ENCODE results near the gene NEK1.
A peak's percentile ranks its signal among the peaks of the same experiment; 100 is the strongest.
"Not testable (repeated sequence)": the region's sequence is repeated elsewhere in the genome, so short reads cannot be mapped to it uniquely, and the experiment has no call there.

The NEK1 gene

GRCh38 chr4:169632896-169633295 lies 20.5 kb upstream of the NEK1 start:
- DNase-seq (ENCODE audit: low read depth), result no peak
- H3K4me3 ChIP-seq (ENCODE audit: low read depth, low read length), result no peak overlapping the region

- DNase-seq (ENCODE audit: low read depth), result no peak
- H3K4me3 ChIP-seq (ENCODE audit: low read depth, low read length), result no peak overlapping the region
Measured at GRCh38 chr4:169630069-169630468, 17.7 kb upstream of the NEK1 start.

- no peak for DNase-seq (ENCODE audit: low read depth)
- no peak overlapping the region for H3K4me3 ChIP-seq (ENCODE audit: low read depth, low read length)
Measured at GRCh38 chr4:169628579-169628978, 16.2 kb upstream of the NEK1 start.

DNA sequence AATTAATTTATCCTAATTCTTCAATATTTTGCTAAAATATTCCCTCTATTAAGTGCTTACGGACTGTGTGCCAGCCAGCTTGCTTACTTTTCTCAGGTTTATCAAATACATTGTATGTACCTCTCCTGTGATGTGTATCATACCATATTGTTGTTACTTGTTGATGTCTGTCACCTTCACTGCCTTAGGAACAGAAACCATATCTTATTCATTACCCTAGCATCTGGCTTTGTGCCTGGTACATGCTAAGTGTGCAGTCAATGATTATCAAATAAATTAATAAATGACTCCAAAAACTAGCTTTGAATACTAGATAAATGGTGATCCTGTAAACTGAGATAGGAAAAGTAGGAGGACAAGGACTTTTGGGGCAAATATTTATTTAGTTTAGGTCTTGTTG lies 14.9 kb upstream of the NEK1 start:
- no peak for DNase-seq (ENCODE audit: low read depth)
- no peak overlapping the region for H3K4me3 ChIP-seq (ENCODE audit: low read depth, low read length)

- no peak for DNase-seq (ENCODE audit: low read depth)
Measured at GRCh38 chr4:169626331-169627282, 14.2 kb upstream of the NEK1 start.

GRCh38 chr4:169625886-169626285 lies 13.5 kb upstream of the NEK1 start:
- H3K4me3 ChIP-seq (ENCODE audit: low read depth, low read length), result no peak overlapping the region
- no peak for DNase-seq (ENCODE audit: low read depth)

More at GRCh38 chr4:169626331-169627282, 14.2 kb upstream of the NEK1 start:
- H3K4me3 ChIP-seq (ENCODE audit: low read depth, low read length), result no peak overlapping the region

DNA sequence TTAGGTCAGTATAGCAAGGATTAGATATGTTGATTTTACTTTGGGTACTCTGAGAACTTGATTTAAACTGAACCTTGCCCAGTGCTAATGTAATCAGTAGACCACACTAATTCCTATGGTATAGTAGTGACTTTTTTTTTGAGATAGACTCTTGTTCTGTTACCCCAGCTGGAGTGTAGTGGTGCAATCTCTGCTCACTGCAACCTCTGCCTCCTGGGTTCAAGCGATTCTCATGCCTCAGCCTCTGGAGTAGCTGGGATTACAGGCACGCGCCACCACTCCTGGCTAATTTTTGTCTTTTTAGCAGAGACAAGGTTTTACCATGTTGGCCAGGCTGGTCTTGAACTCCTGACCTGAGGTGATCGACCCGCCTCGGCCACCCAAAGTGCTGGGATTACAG lies 11.6 kb upstream of the NEK1 start:
- DNase-seq (ENCODE audit: low read depth); H3K4me3 ChIP-seq (ENCODE audit: low read depth, low read length): not testable (repeated sequence)

GRCh38 chr4:169622566-169622965 lies 10.2 kb upstream of the NEK1 start:
- no peak overlapping the region for H3K4me3 ChIP-seq (ENCODE audit: low read depth, low read length)
- no peak for DNase-seq (ENCODE audit: low read depth)

DNA sequence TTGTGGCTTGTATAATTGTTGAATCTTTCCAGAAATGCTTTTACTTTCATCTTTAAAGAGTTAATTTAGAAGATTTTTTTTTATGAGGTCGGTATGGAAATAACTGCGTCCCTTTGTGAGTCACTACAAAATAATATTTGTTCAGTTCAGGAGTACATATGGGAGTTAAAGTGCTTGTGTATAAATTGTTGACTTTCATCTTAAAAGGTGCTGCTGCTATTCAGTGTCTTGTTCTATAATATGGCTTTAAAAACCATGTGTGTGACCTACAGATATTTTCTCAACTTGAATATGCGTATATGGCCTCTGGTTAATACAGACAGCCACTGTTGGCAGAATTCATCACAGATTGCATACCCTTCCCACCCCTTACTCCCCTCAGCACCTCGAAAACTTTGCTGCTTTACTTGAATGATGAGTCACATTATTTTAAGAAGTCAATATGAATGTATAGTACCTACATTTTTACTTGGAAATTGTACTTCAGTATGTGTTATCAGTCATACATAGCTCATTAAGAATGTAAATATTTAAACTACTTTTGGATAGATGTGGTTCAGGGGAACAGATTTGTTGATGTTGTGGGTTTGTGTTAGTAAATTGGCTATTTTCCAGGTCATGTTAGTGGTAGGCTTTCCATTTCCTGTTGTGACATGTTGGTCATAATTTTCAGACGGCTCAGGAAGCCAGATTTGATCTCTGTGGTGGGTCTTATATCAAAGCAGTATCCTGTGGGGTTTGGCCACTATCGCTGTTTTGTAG lies 9.5 kb upstream of the NEK1 start:
- H3K4me3 ChIP-seq (ENCODE audit: low read depth, low read length), result peak overlapping the region; percentile 74
- DNase-seq (ENCODE audit: low read depth), result no peak

GRCh38 chr4:169620880-169621248 lies 8.5 kb upstream of the NEK1 start:
- no peak for DNase-seq (ENCODE audit: low read depth)
- peak overlapping the region; percentile 74 for H3K4me3 ChIP-seq (ENCODE audit: low read depth, low read length)

DNA sequence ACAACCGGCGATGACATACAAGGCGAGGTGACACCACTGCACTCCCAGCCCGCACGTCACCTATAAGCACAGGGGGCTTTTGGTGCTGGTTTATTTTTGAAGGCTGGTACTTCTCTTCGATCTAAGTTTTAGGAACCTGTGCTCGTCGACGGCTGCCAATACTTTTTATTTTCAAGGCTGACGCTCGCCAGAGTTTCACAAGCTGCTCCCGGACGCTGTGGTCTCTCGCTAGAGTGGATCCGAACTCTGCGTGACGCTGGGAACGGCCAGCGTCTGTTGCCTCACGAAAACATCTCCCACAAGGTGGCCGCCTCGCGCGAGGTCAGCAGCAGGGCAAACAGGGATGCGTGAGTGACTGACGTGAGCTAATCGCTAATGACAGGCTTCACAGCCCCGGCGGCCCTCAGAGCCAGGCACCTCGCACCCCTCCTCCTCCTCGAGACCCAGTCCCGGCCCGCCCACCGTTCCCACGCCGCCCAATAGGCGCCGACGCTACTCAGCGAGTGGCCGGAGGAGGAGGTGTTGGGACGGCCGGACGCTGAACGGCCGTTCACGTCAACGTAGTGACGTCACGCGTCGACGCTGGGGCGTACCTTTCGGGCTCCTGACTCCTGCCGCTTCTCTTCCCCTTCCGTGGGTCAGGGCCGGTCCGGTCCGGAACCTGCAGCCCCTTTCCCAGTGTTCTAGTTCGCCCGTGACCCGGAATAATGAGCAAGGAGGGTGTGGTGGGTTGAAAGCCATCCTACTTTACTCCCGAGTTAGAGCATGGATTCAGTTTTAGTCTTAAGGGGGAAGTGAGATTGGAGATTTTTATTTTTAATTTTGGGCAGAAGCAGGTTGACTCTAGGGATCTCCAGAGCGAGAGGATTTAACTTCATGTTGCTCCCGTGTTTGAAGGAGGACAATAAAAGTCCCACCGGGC lies 7.8 kb upstream of the NEK1 start, which contains the start of gene CLCN3:
TSS of gene CLCN3 (plus strand) at position 621 of the 922 bp plus-strand sequence. CDS start 15,351 bp downstream, outside the sequence.
- peak; percentile 84 for DNase-seq (ENCODE audit: low read depth)
- H3K4me3 ChIP-seq (ENCODE audit: low read depth, low read length), result peak within 1 kb of the TSS; percentile 74

- DNase-seq (ENCODE audit: low read depth), result no peak
- peak overlapping the region; percentile 74 for H3K4me3 ChIP-seq (ENCODE audit: low read depth, low read length)
Measured at GRCh38 chr4:169619518-169619957, 7.2 kb upstream of the NEK1 start.

DNA sequence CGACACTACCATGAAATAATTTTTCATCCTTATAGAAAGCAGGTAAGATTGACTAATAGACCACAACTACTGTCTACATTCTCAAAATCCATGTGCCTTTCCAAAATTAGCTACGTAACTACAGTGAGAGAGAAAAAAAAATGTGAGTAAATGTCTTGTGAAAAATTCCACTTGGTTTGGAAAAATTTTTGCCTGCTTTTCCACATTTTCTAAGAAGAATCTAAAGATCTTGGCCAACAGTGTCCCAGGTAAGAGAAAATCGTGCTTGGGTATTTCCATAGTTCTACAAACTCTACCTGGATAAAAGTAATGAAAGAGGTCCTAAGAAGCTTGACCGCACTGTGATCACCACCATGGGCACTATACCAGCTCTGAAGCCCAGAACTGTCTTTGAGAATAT lies 6.6 kb upstream of the NEK1 start:
- H3K4me3 ChIP-seq (ENCODE audit: low read depth, low read length), result no peak overlapping the region

DNA sequence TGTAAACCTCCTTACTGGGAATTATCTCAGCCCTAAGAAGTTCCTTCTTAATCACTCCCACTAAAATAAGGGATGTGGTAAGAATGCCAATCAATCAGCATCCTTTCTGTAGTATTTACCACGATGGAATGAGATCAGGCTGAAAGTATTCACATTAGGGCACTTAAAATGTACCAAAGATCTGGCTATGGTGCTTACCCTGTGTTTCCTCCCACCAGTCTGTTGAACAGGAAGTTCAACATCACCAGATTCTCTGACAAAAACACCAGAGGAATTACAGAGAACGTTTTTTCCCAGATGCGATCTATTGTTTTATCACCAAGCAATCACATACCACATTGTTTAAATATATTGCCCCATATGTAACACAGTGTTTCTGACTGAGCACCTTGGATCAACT lies 5.9 kb upstream of the NEK1 start:
- H3K4me3 ChIP-seq (ENCODE audit: low read depth, low read length), result no peak overlapping the region
- no peak for DNase-seq (ENCODE audit: low read depth)

More for the DNA sequence above, 6.6 kb upstream of the NEK1 start:
- no peak for DNase-seq (ENCODE audit: low read depth)

GRCh38 chr4:169617306-169617705 lies 4.9 kb upstream of the NEK1 start:
- no peak for DNase-seq (ENCODE audit: low read depth)
- H3K4me3 ChIP-seq (ENCODE audit: low read depth, low read length), result no peak overlapping the region

DNA sequence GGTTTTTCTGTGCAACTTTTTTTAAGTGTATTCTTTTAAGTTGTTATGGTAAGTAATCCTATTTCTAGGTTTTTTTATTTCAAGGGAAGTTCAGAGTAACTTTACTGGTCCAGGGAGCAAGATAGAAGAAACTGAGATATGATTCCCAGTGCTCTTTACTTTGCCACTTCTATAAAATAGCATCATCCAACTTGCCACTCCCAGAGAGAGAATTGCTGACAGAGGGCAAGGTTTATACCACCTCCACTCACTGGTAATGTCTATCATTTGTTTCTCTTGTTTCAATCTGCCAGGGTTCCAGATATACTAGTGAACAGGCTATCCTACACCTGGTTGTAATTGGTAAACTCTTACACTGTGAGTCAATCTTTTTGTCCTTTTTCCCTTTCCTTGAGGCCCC lies 4.5 kb upstream of the NEK1 start:
- no peak for DNase-seq (ENCODE audit: low read depth)
- no peak overlapping the region for H3K4me3 ChIP-seq (ENCODE audit: low read depth, low read length)

DNA sequence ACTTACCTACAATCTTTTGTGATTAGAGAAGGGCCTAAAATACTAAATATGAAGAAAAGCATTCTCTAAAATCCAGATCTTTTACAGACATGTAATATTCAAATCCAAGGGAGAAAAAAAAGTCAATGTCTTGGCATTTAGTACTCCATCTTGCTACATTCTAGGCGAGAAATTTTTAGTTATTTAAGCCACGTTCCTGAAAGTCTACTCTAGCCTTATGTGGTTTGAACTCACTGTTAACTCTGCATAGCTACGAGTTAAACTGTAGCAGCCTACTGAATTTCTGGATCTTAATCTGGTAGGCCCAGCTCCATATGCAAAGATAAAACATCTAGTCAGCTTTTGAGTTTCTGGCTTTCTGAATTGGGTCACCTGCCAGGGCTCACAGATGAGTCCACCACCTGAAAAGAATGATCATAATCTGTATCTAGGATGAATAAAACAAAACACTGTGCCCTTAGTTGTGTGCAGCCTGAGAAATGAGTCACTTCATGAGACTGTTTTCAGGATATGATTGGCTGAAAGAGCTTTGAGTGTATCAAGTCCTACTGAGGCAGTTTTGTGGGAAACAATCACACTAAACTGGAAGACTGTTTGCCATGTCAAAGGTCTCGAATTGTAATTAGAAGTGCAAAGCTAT lies 3.2 kb upstream of the NEK1 start:
- no peak for DNase-seq (ENCODE audit: low read depth)
- H3K4me3 ChIP-seq (ENCODE audit: low read depth, low read length), result no peak overlapping the region

GRCh38 chr4:169612871-169613859 lies 782 bp upstream of the NEK1 start:
- no peak for DNase-seq (ENCODE audit: low read depth)
- peak overlapping the region; percentile 89 for H3K4me3 ChIP-seq (ENCODE audit: low read depth, low read length)
